ENCODE results near the gene PTBP1.

Gene PTBP1

GRCh38 chr19:772730-773436 lies 24.4 kb upstream of the PTBP1 start:
- DNase-seq (ENCODE audit: low read depth) = no peak

- no peak for DNase-seq (ENCODE audit: low read depth)
Measured at GRCh38 chr19:776549-776948, 20.7 kb upstream of the PTBP1 start.

GRCh38 chr19:778910-779653 lies 18.2 kb upstream of the PTBP1 start:
- no peak for DNase-seq (ENCODE audit: low read depth)

- no peak for DNase-seq (ENCODE audit: low read depth)
Measured at GRCh38 chr19:780935-781334, 16.3 kb upstream of the PTBP1 start.

- DNase-seq (ENCODE audit: low read depth) = no peak
Measured at GRCh38 chr19:781800-782184, 15.5 kb upstream of the PTBP1 start.

DNA sequence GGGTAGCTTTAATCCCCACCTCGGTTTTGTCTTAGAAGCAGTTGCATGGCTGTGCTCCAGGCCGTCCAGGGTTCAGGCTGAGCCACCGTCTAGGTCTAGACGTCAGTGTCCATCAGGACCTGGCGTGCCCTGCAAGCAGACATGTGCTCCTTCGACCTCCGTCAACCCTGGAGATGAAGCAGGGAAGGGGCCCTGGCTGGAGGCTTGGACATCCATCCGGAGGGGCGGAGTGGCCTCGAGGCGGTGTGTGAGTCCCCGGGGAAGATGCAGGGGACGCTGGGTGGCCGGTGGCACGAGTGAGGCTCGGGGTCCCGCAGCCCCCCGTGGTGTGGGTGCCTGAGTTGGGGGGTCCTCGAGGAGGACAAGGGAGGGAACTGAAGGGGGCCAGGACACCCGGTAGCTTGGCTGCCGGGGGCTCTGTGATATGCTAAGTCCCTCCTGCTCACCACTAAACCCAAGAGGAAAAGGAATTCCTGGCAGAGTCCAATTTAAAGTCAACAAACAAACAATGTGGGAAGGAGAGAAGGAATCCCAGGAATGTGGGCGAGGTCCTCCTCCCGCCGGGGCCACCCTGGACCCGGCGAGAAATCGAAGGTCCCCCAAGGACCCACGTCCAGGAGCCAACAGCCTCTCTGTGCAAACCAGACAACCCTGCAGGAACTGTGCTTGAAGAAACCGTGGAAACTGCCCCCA lies 14.9 kb upstream of the PTBP1 start:
- no peak for DNase-seq (ENCODE audit: low read depth)

DNA sequence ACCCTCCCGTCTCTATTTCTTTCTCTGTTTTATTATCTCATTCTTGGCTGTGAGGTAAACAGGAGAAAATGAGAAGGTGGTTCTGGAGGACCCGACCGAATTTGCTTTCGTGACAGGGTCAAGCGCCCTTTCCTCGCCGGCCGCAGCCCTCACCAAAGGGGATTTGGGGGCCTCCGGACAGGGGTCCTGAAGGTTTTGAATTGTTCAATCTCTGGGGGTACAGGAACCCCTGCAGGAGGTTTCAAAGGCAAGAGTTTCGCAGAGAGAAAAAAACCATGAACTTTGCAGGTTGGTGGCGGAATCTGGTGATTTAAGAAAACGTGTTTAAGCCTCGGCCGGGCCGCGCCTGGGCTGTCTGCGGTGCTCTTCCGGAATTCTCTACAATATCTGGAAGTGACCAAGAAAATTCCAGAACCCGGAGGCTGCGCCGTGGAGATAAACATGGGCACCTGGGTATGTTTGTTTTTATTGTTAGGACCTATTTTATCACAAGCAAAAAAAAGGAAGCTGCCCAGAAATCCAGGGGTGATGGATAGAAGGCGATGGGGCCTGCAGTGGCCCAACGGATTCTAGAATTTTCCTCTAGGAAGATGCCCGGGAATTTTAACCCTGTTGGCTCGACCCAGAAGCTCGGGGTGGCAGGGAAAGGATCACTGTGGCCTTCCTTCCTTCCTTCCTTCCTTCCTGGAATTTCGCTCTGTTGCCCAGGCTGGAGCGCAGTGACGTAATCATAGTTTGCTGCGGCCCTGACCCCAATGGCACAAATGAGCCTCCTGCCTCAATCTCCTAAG lies 14.2 kb upstream of the PTBP1 start:
- no peak for DNase-seq (ENCODE audit: low read depth)

DNA sequence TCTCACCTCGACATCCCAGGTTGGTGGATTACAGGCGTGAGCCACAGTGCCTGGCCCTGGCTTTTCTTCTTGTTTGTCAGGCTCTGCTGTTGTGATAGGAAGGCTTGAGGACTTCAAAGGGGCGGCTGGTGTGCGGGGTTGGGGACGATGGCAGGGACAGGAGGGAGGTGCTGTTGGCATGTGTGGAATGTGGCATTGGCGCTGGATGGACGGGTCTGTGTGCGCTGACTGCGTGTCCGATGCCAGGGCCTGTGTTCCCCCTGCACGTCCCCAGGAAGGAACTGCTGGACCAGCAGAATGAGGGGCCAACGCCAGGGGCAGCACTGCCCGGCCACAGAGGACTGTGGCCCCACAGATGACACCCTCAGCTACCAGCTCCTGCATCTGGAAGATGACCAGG lies 12.7 kb upstream of the PTBP1 start:
- DNase-seq (ENCODE audit: low read depth) = no peak

DNA sequence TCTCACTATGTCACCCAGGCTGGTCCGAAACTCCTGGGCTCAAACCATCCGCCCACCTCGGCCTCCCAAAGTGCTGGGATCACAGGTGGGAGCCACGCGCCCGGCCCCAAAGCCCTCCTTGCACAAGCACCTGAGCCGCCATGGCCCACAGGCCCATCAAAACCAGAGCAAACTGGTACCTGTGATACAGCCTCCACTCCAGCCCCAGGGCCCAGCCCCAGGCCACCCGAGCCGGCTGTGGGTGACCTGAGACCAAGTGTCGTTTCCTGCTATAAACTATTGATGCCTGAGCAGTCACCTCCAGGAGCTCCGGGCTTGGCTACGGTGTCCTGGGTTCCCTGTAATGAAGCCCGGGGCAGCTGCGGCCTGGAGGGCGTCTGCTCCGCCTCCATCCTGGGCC lies 9.7 kb upstream of the PTBP1 start:
- DNase-seq (ENCODE audit: low read depth) = no peak

- DNase-seq (ENCODE audit: low read depth) = no peak
Measured at GRCh38 chr19:788686-788982, 8.6 kb upstream of the PTBP1 start.

GRCh38 chr19:788983-789700 lies 8.1 kb upstream of the PTBP1 start:
- no peak for DNase-seq (ENCODE audit: low read depth)

GRCh38 chr19:789701-790060 lies 7.6 kb upstream of the PTBP1 start:
- no peak for DNase-seq (ENCODE audit: low read depth)

- DNase-seq (ENCODE audit: low read depth) = no peak
Measured at GRCh38 chr19:791007-791566, 6.2 kb upstream of the PTBP1 start.

DNA sequence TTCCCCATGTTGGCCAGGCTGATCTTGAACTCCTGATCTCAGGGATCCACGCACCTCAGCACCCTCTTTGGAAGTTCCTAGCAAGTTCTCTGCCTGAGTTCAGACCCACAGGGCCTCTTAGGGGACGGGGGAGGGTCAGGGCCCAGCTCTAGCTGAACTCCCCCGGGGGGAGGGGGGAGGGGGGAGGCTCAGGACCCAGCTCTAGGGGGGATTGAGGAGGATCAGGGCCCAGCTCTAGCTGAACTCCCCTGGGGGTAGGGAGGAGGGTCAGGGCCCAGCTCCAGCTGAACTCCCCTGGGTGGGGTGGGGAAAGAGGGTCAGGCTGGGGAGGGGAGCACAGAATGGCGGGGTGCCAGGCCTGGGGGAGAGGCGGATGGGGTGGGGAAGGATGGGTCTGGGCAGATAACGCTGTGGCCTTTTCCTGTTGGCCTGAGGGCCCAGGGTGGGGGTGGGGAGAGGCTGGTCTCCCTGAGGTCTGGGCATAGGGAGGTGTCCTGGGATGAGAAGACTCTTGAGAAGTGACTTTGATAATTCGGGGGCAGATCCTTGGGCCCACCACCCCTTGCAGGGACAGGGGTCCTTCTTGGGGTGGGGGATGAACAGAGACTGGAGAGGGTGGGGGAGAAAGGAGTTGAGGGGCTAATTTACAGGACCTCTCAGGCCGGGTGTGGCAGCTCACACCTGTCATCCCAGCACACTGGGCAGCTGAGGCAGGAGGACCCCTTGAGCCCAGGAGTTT lies 5.5 kb upstream of the PTBP1 start:
- no peak for DNase-seq (ENCODE audit: low read depth)

- DNase-seq (ENCODE audit: low read depth) = no peak
Measured at GRCh38 chr19:792306-792885, 4.9 kb upstream of the PTBP1 start.

DNA sequence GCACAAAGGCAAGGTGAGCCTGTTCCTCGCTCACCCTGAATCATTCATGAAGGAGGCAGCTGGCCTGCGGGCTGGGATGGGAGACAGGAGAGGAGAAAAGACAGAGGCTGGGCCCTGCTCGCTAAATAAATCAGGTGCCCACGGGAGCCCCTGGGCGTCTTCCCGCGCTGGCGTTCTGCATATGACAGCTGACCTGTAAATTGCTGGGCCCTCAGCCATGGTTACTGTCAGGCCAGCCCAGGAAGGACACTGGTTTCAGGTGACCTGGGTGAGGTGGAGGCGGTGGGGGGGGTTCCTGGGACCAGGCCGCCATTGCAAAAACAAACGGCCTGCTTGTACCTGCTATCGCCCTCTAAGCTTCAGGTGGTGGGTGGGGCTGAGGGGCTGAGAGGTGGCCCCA lies 3.4 kb upstream of the PTBP1 start:
- no peak for DNase-seq (ENCODE audit: low read depth)

- no peak for DNase-seq (ENCODE audit: low read depth)
Measured at GRCh38 chr19:795073-795611, 2.1 kb upstream of the PTBP1 start.

GRCh38 chr19:795691-796581 lies 1.3 kb upstream of the PTBP1 start:
- DNase-seq (ENCODE audit: low read depth) = no peak
